Purkinje cell (primary cell): ENCODE measurements around the gene AAMP. TPM values are rescaled to one million over a fixed set of nuclear protein-coding genes. Genes with fewer than 3 reads are reported as not detected.

Experiments
- polyA plus RNA-seq: library from polyadenylated mRNA; unstranded; fragments of >200 nt; fragmentation: Nextera tagmentation; gene quantifications from 2 replicates; pipeline ENCODE4 v1.2.1, GENCODE V29; 2014

AAMP gene
- 11.2 and 13.6 TPM in 2 replicates for polyA plus RNA-seq

GRCh38 chr2:218269900-218270720 lies at the start of gene AAMP, which contains the start of gene PNKD:
TSS of gene AAMP (minus strand) at chr2:218270137. CDS start at chr2:218270086, 51 bp downstream.
TSS of gene PNKD (plus strand) at chr2:218270519. CDS start at chr2:218270536, 17 bp downstream.

DNA sequence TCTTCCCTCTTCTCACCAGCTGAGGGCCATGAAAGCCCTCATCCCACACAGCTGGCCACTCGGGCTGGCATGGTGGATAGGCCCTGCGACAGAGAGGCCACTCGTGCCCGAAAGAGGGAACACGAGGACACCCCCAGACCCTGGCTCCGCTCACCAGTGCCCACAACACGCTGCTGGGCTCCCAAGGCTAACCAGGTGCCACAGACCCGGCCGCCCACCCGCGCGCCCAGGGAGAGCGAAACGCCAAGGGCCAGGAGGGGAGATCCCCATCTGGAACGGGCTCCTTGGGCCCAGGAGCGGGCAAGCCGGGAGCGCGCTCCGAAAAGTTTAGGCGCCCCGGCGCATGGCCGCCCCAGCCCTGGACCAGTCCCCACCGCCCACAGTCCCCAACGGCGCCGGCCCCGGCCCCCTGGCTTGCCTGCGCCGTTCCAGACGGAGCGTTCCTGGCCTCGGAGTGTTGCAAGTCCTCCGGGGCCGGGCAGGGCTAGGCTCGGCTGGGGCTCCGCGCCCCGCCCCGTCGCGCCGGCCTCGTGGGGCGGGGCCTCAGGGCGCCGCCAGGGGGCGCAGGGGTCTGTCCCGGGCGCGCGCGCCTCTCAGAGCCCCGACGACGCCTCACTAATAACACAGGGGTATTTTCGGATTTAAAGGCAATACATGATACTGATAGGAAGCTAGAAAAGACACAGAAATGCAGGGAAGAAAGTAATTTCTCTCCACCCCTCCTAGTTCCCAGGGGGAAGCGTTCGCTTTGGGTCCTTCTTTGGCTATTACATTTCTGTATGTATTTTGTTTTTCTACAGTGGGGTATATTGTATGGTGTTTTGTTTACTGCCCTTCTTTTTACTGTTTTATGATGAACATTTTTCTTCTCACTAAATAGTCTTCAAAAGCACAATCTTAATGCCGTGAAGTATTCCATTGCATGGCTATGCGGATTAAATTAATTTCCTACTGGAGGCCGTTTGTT lies 22.4 kb upstream of the AAMP start, which contains the start of gene TMBIM1:
Gene TMBIM1 (minus strand): TSS at position 456 of the 967 bp plus-strand sequence. CDS start 10,362 bp downstream, outside the sequence.

GRCh38 chr2:218260742-218261422 lies 9.1 kb downstream of the AAMP start, which contains the start of gene GPBAR1:
TSS of gene GPBAR1 (plus strand) at chr2:218261015. CDS start at chr2:218262725, 1,710 bp downstream.

GRCh38 chr2:218216674-218217359 lies 53.1 kb downstream of the AAMP start, which contains the start of gene ARPC2:
TSS of gene ARPC2 (plus strand) at chr2:218217189. CDS start at chr2:218217471, 282 bp downstream.

Other genes starting within 250 kb of the AAMP start
- gene RUFY4, start 200.9 kb downstream of the AAMP start, polyA plus RNA-seq: not detected in 2 replicates
- gene CXCR2, start 144.1 kb downstream of the AAMP start, polyA plus RNA-seq: not detected in 2 replicates
- not detected in 2 replicates for gene CXCR1, start 103.2 kb downstream of the AAMP start, polyA plus RNA-seq
- 196 and 197 TPM in 2 replicates for gene ARPC2, start 52.9 kb downstream of the AAMP start, polyA plus RNA-seq
- not detected in 2 replicates for gene GPBAR1, start 9.1 kb downstream of the AAMP start, polyA plus RNA-seq
- 64.9 and 85.9 TPM in 2 replicates for gene PNKD, start 382 bp upstream of the AAMP start, polyA plus RNA-seq
- 0.97 and 3.5 TPM in 2 replicates for gene TMBIM1, start 22.4 kb upstream of the AAMP start, polyA plus RNA-seq
- not detected in 2 replicates for gene CATIP, start 86.7 kb upstream of the AAMP start, polyA plus RNA-seq
- gene SLC11A1, start 112.1 kb upstream of the AAMP start, polyA plus RNA-seq: not detected in 2 replicates
- 0.30 and 1.3 TPM in 2 replicates for gene CTDSP1, start 129.7 kb upstream of the AAMP start, polyA plus RNA-seq
- gene VIL1, start 149.0 kb upstream of the AAMP start, polyA plus RNA-seq: not detected in 2 replicates